Stimulated activated CD4-positive, alpha-beta T cell treated with anti-CD3 and anti-CD28 coated beads, Interleukin-4, amount 100 ng/mL, for 1 hour (primary cell): ENCODE results near the gene AMBRA1.

ENCODE experiments used
- DNase-seq: peaks from one replicate; pipeline ENCODE4 v3.0.0-alpha.2; 2020

Gene AMBRA1

DNA sequence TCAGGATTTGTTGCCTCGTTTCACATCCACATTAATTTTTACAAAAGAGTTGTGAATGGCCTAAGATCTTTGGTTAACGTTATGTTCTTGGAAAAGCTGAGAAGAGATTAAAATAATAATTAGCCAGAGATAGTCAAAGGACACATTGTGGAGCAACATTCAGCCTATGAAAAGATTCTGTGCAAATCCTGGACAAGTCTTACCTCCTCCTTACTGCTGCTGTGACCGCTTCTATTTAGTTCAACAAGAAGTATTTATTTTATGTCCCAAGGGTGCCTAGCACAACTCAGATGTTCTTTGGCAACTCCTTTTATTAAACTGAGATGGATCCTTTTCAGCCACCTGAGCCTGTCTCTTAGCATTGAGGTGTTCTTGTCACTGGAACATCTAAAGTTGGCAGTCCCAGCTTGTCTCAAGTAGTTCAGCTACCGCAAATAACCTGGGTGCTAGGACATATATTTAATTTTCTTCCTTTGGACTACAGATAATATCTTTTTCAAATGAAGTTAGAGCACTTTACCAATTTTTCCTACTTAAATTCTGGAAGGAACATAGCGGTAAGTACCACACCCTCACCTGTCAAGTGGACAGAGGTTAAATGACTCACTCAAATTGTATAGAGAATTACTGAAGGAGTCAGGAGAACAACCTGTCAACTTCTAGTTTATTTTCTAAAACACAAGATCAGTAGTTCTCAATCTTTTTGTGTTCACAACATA, 121.7 kb downstream of the AMBRA1 start:
- DNase-seq: no peak

DNA sequence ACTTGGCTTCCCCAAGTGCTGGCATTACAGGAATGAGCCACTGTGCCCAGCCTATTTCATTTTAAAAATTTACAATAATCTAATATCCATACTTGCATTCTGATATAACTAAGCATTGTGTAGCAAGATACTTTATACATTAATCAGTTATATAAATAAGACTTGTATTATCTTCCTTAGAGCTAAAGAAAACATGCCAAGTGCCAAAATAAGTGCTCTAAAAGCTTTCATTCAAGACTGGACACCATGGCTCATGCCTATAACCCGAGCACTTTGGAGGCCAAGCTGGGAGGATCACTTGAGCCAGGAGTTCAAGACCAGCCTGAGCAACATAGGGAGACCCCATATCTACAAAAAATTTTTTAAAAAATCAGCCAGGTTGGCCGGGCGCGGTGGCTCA, 123.9 kb downstream of the AMBRA1 start:
- no peak for DNase-seq

DNA sequence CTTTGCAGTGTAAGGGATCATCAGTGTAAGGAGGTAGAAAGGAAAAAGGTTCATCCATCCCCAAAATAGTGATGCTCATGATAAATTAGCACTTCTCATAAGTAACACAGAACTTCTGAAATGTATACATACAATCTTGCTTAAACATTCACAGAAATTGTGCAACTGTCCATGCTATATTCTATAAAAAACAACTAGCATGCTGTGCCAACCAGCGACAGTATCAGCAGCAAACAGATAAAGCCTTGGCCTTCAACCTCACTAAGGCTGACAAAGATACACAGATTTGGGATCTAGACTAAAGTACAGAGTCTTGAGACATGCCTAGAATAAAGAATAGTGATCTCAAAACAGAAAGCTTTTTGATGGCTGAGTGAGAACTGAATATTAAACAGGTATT, 128.1 kb downstream of the AMBRA1 start:
- no peak for DNase-seq

DNA sequence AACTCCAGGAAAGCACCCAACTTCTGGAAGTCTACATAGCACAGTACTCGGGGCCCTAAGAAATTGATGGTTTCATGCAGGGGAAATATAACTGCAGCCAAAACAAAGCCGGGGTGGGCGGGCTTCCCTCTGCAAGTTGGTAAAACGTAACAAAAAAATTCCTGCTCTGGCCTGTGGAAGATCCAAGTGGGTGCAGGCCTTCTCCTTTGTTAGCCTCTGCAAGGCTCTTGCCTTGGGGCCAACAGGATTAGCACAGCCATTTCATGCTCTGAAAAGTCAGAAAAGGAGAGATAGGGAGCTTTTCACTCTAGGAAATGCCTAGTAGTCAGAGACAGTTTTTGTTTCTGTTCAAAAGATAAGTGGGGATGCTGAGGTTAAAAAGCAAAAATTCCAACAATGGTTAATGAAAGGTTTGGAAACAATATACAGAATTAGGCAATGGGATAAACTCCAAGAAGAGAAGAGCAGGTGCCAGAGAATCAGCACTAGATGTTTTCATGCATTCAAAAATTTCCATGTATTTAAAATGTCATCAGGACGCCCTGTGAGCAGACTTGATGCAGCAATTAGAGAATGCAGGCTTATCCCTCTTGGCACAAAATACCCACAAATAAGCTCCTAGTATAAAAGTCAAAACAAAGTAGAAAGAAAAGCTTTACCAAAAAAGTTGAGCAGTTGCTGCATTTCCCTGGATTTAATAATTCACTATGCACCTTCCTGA, 130.0 kb downstream of the AMBRA1 start:
- DNase-seq: no peak

DNA sequence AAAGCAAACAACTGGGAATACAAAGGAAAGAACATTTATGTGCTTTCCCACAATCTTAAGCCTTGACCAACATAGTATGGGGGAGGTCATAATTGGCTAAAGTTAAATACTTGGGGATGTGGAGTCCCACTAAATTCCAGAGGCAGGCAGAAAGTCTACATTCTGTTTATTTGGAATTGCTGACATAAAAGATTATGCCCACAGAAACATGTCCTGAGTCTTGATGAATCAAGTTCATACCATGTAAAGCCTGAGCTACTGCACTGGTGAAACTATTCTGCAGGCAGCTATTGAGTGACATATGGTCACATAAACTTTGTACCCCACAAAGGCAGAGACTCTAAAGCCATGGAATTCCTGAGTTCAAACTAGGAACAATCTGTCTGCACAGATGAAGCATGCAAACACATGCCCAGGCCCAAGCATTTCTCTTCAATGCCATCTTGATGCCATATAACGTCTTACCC, 132.3 kb downstream of the AMBRA1 start:
- DNase-seq: no peak

DNA sequence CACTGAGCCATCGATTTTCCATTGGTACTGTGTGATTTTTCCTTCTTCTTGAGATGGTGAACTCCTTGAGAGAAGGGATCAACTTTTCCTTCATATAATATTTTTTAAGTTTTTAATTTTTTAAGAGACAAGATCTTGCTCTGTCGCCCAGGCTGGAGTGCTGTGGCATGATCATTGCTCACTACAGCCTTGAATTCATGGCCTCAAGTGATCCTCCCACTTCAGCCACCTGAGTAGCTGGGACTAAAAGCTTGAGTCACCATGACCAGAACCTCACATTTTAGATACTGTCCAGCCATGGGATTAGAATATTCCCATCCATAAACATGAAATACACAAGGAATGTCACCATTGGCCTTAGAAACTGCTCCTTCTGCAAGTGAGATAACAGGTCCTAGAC, 135.3 kb downstream of the AMBRA1 start:
- no peak for DNase-seq

DNA sequence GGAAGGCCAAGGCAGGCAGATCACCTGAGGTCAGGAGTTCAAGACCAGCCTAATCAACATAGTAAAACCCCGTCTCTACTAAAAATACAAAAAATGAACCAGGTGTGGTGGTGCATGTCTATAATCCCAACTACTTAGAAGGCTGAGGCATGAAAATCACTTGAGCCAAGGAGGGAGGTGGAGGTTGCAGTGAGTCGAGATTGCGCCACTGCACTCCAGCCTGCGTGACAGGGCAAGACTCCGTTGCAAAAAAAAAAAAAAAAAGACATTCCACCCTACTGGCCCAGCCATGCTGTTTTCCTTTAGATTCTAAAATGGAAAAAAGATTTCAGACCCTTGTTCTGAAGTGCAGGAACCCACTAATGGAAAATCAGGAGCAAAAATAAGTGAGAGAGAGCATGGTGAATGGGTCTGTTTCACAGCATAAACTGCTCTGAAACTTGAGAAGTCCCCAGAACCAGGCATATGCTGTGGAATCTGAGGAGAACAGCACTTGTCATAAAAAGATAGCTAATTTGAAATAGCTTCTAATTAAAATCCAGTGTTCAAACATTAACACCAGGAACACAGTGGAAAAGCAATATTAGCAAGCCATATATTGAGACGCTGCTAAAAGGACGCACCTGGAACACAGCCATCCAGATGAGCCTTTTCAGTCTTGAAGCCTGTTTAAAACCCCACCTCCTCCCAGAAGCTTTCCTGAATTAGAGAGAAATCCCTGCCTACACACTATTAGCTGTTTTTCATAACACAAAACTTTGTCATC, 136.0 kb downstream of the AMBRA1 start:
- no peak for DNase-seq

DNA sequence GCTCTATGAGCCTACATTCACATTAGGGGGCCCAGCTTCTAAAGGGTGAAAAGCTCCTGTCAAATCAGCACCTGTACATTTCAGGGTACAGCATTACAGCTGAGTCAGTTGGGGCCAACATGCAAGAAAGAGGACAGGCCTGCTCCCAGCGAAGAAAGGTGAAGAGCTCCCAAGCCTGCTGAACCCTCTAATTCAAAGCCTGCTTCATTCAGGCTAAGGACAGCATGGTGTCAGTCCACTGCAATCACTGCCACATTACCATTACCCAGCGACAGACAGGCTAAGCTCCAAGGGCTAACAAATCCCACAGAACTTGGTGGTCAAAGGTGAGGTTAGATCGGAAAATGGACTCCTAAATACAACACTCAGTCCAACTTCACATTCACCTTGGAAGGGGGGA, 136.8 kb downstream of the AMBRA1 start:
- DNase-seq: no peak

DNA sequence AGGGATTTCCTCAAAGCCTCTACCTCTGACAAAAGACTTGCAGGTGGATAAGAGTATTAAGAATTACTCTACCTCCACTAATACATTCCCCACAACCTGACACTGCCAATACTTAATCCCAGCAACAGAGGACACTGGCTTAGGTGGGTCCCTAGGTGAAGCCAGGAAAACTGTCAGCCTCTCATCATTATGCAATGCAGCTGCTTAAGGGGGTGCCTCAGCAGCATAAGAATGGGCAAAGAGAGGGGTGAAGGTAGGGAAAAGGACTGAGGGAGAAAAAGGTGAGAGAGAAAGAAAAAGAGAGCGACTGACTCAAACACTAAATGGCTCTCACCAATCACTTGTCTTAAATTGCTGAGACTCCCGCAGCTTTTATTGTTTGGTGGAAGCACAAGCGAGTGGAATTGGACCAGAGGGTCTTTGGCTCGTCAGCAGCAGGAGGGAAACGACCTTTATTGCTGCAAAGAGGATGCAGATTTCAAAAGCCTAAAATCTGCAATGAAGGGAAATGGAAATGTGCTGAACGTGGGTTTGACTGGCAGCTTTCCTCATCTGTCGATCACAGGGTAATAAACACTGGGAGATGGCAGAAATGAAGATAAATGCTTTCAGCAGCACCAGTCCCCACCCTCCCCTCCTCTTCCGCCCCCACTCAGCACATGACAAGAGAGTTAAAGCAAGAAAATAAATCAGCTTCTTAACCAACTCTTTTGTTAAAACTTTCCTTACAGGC, 137.4 kb downstream of the AMBRA1 start:
- DNase-seq: no peak

DNA sequence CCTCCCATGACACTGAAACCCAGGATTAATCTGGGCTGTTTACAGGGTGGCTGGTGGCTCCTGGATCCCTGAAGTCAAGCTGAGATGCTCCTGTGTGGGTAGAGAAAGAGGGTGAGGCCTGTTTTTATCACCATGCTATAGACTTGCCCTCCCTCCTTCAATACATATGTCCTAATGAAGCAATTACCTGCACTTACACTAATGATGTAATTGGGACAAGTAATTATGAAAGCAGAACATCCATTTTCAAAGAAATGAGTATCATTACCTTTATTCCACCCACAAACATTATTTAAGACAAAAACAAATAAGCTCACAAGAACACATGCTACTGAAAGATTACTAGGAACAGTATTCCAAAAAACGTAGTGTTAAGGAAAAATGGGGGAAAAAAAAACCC, 138.0 kb downstream of the AMBRA1 start:
- DNase-seq: no peak

DNA sequence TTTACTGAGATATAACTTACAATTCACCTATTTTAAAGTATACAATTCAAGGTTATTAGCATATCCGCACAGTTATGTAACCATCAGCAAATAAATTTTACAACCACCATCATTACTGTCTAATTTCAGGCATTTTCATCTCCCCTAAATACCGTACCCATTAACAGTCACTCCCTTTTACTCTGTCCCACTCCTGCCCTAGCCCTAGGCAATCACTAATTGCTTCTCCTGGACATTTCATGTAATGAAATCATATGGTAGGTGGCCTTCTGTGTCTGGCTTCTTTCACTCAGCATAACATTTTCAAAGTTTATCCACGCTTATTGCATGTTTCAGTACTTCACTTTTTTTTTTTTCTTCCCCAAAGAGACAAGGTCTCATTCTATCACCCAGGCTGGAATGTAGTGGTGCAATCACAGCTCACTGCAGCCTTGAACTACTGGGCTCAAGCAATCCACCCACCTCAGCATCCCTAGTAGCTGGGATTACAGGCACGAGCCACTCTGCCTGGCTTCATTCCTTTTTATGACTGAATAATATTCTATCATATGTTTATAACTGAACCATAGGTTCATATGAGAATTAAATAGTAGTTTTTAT, 140.8 kb downstream of the AMBRA1 start:
- no peak for DNase-seq

DNA sequence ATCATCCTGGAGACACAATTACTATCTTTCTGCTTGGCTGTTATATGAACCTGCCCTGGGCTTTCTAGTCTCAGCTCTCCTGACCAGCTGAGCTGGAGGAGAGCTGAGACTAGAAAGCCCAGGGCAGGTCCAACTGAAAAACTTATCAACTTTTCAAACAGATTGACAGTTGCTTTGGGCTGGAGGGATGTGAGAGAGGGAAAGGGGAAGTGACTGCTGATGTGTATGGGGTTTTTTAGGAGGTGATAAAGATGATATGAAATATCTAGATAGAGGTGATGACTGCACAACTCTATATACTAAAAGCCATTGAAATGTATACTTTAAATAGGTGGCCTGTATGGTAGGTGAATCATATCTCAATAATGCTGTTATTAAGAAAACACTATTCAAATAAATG, 142.1 kb downstream of the AMBRA1 start:
- DNase-seq: no peak

DNA sequence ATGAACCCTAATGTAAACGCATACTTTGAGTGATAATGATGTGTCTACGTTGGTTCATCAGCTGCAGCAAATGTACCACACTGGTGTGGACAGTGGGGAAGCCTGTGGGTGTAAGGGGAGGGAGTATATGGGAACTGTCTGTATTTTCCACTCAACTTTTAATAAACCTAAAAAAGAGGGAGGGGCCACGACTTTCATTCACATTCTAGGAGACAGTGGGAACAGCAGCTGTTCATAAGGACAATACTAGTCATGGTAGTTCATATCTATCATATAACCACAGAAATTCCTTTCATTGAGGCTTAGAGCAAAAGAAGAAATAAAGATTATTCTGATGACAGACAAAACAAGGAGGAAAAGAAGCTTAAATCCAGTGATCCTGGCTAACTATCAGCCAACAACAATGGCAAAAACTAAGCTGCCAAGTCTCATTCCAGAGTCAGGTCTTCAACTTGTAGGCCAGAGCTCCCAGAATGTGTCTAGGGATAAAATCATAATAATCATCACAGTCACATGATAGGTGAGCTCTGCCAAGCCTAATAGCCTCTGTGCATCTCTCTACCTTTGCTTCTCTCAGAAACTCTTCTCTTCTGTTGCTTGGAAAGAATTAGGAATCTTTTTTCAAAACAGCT, 142.9 kb downstream of the AMBRA1 start:
- no peak for DNase-seq

DNA sequence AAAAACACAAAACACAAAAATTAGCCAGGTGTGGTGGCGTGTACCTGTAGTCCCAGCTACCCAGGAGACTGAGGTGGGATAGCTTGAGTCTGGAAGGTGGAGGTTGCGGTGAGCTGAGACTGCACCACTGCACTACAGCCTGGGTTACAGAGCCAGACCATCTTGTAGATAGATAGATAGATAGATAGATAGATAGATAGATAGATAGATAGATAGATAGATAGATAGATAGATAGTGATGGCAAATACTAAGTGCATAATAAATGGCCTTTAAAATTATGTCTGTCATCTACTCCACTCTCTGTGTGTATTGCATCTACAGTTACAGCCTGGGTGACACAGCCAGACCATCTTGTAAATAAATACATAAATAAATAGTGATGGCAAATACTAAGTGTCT, 146.3 kb downstream of the AMBRA1 start:
- DNase-seq: no peak

DNA sequence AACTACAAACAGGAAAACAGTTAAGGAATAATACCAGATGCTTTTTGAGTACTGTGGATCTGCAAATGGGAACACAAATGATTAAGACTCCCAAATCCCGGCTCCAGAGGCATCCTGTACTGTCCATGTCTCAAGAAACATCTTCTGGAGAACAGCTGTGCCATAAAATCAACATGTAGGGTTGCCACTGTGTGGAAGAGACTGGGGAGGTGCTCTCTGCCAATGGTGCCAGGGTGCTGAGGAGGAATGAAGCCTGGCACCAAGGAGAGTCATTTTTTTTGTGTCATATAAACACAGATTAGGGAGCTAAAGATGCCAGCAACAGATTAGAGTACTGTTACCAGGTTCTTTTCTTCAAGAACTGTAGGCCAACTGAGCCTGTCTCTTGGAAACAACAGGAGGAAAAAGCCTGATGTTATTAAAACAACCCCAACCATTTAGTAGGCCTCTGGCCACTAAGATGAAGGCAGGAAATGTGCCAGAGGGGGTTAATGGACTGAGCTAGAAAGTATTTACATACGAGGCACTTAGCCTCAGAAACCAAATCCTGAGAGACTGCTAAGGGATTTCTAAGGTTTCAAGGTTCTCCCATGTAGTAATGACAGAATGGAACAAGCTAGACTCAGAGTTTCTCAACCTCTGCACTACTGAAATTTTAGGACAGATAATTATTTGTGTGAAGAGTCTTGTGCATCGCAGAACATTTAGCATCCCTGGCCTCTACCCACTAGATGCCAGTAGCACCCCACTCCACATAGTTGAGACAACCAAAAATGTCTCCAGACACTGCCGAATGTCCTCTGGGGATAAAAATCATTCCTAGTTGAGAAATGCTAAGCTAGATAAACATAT, 147.7 kb downstream of the AMBRA1 start:
- DNase-seq: no peak

DNA sequence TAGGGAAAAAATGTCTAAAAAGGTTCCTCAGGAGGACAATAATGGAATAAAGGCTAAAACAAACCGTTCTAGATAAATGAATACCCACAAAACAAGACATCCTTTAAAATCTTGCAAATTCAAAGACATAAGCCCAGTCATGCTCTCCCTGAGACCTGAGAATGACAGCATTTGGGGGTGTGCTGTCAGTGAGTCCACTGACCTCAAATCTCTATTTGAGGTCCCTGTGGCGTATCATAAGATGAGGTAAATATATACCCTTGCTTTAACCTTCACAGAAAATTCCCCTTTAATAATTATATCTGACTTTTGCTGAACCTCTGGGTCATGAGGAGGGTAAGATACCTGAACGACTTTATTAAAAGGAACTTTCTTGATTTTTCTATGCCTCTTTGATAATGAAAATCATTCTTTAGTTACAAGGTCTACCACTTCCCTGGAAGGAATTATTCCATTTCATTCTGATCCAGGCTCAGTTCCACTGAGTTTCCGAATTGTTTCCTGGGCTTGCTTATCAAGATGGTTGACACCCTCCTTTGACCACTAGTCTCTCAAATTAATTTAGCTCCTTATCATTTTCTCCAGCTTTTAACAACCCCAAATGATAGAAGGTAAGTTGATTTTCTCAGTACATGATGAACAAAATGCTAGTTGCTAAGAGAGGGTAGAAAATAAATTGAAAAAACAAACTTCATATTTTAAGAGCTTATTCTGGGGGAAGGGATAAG, 148.5 kb downstream of the AMBRA1 start:
- DNase-seq: no peak

DNA sequence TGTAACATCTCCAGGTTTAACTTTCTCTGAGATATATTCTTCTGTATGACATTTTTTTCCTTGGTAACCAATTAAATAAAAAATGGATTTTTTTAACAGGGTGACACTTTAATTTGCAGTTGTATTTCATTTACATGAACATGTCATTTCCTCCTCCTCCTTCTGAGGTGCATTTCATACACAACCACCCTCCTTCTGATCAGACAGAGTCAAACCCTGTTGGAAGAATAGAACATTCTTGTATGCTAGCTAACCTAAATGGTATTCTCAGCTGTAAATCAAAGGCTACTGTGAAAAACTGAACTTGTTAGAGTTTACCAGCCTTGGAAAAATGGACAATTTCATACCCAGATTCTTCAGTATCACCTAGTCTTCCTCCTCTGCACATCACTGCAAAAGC, 149.5 kb downstream of the AMBRA1 start:
- DNase-seq: no peak

DNA sequence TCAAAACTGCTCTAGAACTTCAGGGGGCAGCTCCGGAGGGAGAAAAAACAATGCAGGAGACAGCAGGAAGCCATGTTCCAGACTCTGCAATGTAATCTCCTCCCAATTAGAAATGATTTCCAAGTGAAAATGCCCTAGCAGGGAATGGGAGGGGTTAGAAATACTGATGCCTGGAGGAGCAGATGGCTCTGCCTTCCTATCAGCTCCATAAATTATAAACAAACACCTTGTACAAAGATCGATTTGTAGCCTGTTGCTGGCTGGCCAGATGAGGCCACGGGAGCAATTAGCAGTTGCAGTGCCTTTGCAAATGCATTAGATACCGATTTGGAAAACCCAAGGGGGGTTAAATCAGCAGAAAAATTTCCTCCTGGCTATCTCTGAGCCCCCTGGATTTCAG, 155.6 kb downstream of the AMBRA1 start:
- no peak for DNase-seq

DNA sequence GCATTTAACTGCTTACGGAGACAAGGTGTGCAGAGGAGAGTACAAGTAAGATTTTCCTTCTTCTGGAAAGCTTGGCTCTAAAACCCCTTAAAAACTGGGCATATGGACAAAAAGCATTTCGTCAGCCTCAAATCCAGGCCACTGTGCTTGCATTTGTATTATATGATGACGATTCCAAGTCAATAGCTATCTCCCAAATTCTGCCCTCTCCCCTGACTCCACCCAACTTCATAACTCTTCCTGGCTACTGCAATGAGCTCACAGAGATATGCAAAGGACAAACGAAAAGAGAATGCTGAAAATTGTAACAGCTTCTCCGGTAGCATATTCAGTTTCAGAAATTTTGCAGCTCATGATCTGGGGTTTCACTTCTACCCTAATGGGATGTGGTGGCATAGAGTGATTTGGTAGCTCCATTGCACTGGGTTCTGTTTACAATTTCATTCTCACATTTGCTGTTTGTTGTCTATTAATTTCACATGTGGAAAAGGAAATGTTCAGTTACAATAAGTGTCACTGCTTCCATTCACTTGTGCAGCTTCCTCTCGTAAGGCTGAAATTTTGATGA, 156.6 kb downstream of the AMBRA1 start:
- DNase-seq: no peak

DNA sequence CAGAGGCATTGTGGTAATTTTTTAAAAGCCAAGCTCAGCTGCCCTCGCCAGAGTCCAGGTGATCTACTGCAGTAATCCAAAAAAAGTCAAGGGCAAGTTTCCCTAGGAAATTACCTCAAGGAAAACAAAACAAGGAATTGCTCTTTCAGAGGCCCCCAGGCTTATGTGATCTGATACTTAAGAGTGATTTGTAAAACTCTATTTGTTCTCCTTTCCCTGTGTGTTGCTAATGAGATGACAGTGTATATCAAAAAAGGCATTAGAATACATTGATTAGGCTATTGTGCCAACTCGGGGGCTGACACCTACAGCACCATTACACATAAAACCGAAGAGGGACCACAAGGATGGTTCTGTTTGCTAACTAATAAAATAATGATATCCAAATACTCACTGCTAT, 157.7 kb downstream of the AMBRA1 start:
- DNase-seq: no peak
